ENCODE measurements around the gene ARRDC5. TPM values are rescaled to one million over a fixed set of nuclear protein-coding genes. Genes with fewer than 3 reads are reported as not detected.
A peak's percentile ranks its signal among the peaks of the same experiment; 100 is the strongest.

Gene ARRDC5
- total and polyA plus RNA-seq, 2 of the 13 experiments (the other 11 are each of a cell fraction or from before 2014, with no cell fraction given): not detected

- TF ChIP-seq, protein P1, sequence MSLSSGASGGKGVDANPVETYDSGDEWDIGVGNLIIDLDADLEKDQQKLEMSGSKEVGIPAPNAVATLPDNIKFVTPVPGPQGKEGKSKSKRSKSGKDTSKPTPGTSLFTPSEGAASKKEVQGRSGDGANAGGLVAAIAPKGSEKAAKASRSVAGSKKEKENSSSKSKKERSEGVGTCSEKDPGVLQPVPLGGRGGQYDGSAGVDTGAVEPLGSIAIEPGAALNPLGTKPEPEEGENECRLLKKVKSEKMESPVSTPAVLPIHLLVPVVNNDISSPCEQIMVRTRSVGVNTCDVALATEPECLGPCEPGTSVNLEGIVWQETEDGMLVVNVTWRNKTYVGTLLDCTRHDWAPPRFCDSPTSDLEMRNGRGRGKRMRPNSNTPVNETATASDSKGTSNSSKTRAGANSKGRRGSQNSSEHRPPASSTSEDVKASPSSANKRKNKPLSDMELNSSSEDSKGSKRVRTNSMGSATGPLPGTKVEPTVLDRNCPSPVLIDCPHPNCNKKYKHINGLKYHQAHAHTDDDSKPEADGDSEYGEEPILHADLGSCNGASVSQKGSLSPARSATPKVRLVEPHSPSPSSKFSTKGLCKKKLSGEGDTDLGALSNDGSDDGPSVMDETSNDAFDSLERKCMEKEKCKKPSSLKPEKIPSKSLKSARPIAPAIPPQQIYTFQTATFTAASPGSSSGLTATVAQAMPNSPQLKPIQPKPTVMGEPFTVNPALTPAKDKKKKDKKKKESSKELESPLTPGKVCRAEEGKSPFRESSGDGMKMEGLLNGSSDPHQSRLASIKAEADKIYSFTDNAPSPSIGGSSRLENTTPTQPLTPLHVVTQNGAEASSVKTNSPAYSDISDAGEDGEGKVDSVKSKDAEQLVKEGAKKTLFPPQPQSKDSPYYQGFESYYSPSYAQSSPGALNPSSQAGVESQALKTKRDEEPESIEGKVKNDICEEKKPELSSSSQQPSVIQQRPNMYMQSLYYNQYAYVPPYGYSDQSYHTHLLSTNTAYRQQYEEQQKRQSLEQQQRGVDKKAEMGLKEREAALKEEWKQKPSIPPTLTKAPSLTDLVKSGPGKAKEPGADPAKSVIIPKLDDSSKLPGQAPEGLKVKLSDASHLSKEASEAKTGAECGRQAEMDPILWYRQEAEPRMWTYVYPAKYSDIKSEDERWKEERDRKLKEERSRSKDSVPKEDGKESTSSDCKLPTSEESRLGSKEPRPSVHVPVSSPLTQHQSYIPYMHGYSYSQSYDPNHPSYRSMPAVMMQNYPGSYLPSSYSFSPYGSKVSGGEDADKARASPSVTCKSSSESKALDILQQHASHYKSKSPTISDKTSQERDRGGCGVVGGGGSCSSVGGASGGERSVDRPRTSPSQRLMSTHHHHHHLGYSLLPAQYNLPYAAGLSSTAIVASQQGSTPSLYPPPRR (CRISPR knock-in tag; IDR thresholded peaks at IDR 0.05; ENCODE audit: borderline replicate concordance): 0 out of 2 replicates have a peak, but pooled peaks have one; percentile 59
- TF ChIP-seq MAF1 (CRISPR knock-in tag; IDR thresholded peaks at IDR 0.05; ENCODE audit: borderline replicate concordance) (peak; percentile 63; the same call in 1 of the 2 replicates), AHDC1 (CRISPR knock-in tag; IDR thresholded peaks at IDR 0.05; ENCODE audit: borderline replicate concordance) (no peak), ZNF557 (CRISPR knock-in tag; IDR thresholded peaks at IDR 0.05) (peak; percentile 85; the same call in 1 of the 2 replicates), ZIK1 (CRISPR knock-in tag; IDR thresholded peaks at IDR 0.05; ENCODE audit: borderline replicate concordance, low read depth) (no peak), DR1 (CRISPR knock-in tag; IDR thresholded peaks at IDR 0.05) (peak; percentile 73), ZNF563 (CRISPR knock-in tag; IDR thresholded peaks at IDR 0.05) (peak; percentile 65), ZNF724P (CRISPR knock-in tag; IDR thresholded peaks at IDR 0.05; ENCODE audit: borderline replicate concordance) (no peak), ZFP90 (CRISPR knock-in tag; IDR thresholded peaks at IDR 0.05; ENCODE audit: borderline replicate concordance) (peak; percentile 70; the same call in 1 of the 2 replicates)
- TF ChIP-seq, protein P2, sequence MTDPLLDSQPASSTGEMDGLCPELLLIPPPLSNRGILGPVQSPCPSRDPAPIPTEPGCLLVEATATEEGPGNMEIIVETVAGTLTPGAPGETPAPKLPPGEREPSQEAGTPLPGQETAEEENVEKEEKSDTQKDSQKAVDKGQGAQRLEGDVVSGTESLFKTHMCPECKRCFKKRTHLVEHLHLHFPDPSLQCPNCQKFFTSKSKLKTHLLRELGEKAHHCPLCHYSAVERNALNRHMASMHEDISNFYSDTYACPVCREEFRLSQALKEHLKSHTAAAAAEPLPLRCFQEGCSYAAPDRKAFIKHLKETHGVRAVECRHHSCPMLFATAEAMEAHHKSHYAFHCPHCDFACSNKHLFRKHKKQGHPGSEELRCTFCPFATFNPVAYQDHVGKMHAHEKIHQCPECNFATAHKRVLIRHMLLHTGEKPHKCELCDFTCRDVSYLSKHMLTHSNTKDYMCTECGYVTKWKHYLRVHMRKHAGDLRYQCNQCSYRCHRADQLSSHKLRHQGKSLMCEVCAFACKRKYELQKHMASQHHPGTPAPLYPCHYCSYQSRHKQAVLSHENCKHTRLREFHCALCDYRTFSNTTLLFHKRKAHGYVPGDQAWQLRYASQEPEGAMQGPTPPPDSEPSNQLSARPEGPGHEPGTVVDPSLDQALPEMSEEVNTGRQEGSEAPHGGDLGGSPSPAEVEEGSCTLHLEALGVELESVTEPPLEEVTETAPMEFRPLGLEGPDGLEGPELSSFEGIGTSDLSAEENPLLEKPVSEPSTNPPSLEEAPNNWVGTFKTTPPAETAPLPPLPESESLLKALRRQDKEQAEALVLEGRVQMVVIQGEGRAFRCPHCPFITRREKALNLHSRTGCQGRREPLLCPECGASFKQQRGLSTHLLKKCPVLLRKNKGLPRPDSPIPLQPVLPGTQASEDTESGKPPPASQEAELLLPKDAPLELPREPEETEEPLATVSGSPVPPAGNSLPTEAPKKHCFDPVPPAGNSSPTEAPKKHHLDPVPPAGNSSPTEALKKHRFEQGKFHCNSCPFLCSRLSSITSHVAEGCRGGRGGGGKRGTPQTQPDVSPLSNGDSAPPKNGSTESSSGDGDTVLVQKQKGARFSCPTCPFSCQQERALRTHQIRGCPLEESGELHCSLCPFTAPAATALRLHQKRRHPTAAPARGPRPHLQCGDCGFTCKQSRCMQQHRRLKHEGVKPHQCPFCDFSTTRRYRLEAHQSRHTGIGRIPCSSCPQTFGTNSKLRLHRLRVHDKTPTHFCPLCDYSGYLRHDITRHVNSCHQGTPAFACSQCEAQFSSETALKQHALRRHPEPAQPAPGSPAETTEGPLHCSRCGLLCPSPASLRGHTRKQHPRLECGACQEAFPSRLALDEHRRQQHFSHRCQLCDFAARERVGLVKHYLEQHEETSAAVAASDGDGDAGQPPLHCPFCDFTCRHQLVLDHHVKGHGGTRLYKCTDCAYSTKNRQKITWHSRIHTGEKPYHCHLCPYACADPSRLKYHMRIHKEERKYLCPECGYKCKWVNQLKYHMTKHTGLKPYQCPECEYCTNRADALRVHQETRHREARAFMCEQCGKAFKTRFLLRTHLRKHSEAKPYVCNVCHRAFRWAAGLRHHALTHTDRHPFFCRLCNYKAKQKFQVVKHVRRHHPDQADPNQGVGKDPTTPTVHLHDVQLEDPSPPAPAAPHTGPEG (CRISPR knock-in tag; IDR thresholded peaks at IDR 0.05): no peak
These were observed 6.6 kb upstream of the ARRDC5 start, which contains the start of gene UHRF1 (continued) for GRCh38 chr19:4909156-4909896.
